T-cell (primary cell): ENCODE results near the gene TMEM247. TPM values are rescaled to one million over a fixed set of nuclear protein-coding genes. Genes with fewer than 3 reads are reported as not detected.

Experiments used
- ATAC-seq, 4 experiments: fragments of 200-7000 bp in 3 of 4; fragments of 150-1000 bp in 1 of 4; cut with Tn5 transposase; replicated peaks in 1 of 4; 1 replicate in 3 of 4; 2 replicates in 1 of 4; pipeline ENCODE4 v1.10.0; 2021; ENCODE audit warnings: moderate library complexity in 3 of 4, mild to moderate bottlenecking in 2 of 4, moderate number of reproducible peaks in 1 of 4
- CTCF ChIA-PET, 2 donors: fragments of 300-600 bp; sonication (Branson Sonifier 250); formaldehyde crosslinking; loops; one replicate each; lab custom pipeline; 2022; ENCODE audit warnings: antibody characterized with exemption in 2 of 2; lab: Charles Lee
- POLR2A ChIA-PET, 2 donors: fragments of 300-600 bp; sonication (Branson Sonifier 250); formaldehyde crosslinking; loops; one replicate each; lab custom pipeline; 2022; ENCODE audit warnings: antibody characterized with exemption in 2 of 2; lab: Charles Lee
- DNase-seq, 35 experiments: peaks; one replicate each; pipeline versions ENCODE4 v3.0.0 to v3.0.0-alpha.2; 2013 to 2023
- H3K27ac ChIP-seq: one replicate; pipeline ENCODE4 v1.5.1; 2013; ENCODE audit warnings: low read length
- H3K27me3 ChIP-seq, 2 experiments: replicated peaks in 1 of 2; 1 replicate in 1 of 2; 2 replicates in 1 of 2; pipeline versions ENCODE4 v1.6.1 to v1.7.0; 2013; ENCODE audit warnings: low read length in 1 of 2, mixed read lengths in 1 of 2; ENCODE audit not compliant: control insufficient read depth in 2 of 2, insufficient read depth in 2 of 2; ENCODE audit errors: extremely low read depth in 1 of 2
- H3K36me3 ChIP-seq, 2 donors: 1 replicate in 1 of 2; 2 replicates in 1 of 2; pipeline versions ENCODE4 v1.6.1 to v1.7.0; 2013; ENCODE audit warnings: low read length in 1 of 2; ENCODE audit not compliant: control insufficient read depth in 2 of 2, insufficient read depth in 1 of 2; ENCODE audit errors: extremely low read depth in 1 of 2
- H3K4me1 ChIP-seq, 2 experiments: 1 replicate in 1 of 2; 2 replicates in 1 of 2; pipeline versions ENCODE4 v1.6.1 to v1.7.0; 2013; ENCODE audit warnings: low read length in 2 of 2, mixed read lengths in 1 of 2; ENCODE audit not compliant: insufficient read depth in 2 of 2, control insufficient read depth in 1 of 2; ENCODE audit errors: extremely low read depth in 1 of 2
- H3K4me3 ChIP-seq, 2 donors: 1 replicate in 1 of 2; 2 replicates in 1 of 2; pipeline versions ENCODE4 v1.5.1 to v1.7.0; 2013; ENCODE audit warnings: mild to moderate bottlenecking in 2 of 2, low read length in 1 of 2, moderate library complexity in 1 of 2; ENCODE audit not compliant: control insufficient read depth in 1 of 2; ENCODE audit errors: extremely low read depth in 1 of 2
- H3K9me3 ChIP-seq: 2 replicates; pipeline ENCODE4 v1.7.0; 2013
- H3K27ac Mint-ChIP-seq, 2 donors: one replicate each; pipeline ENCODE4 v1.8.0; 2020 to 2021; ENCODE audit warnings: mild to moderate bottlenecking in 2 of 2, mixed read lengths in 2 of 2
- H3K27me3 Mint-ChIP-seq, 2 donors: one replicate each; pipeline ENCODE4 v1.8.0; 2021 to 2022; ENCODE audit warnings: mixed read lengths in 2 of 2
- H3K36me3 Mint-ChIP-seq: one replicate; pipeline ENCODE4 v1.8.0; 2021; ENCODE audit warnings: mixed read lengths
- H3K4me1 Mint-ChIP-seq, 3 donors: one replicate each; pipeline ENCODE4 v1.8.0; 2020 to 2022; ENCODE audit warnings: mixed read lengths in 3 of 3, mild to moderate bottlenecking in 1 of 3
- H3K4me3 Mint-ChIP-seq, 3 donors: one replicate each; pipeline ENCODE4 v1.8.0; 2020 to 2022; ENCODE audit warnings: mild to moderate bottlenecking in 3 of 3, mixed read lengths in 3 of 3, moderate library complexity in 3 of 3
- H3K9me3 Mint-ChIP-seq, 3 donors: one replicate each; pipeline ENCODE4 v1.8.0; 2020 to 2022; ENCODE audit warnings: mixed read lengths in 3 of 3
- WGBS: methylation state at CpG from one replicate; pipeline ENCODE4 v1.1.5; 2013; ENCODE audit warnings: missing lambda C conversion rate; ENCODE audit not compliant: insufficient coverage; 5-methylcytosine and 5-hydroxymethylcytosine counted together
- total RNA-seq, 35 experiments: library from RNA in 6 of 35; stranded (reverse) in 6 of 35; fragments of 120-200 nt in 1 of 35; gene quantifications; one replicate each; pipeline versions ENCODE4 v1.2.1 to v1.2.4 and lab custom pipeline; 2013 to 2026

Gene TMEM247
- total RNA-seq, 5 donors from 2014 or later (not counting 1 experiment from before 2014, with no cell fraction given): not detected

GRCh38 chr2:46528880-46529279 is 49.5 kb downstream of the TMEM247 start:
- CTCF ChIA-PET: interaction anchor here in 1 of 2 donors (0.6 to 1.7 kb wide), 2 partner anchors 12 kb away, joined by 3 to 4 read pairs; no protein-coding TSS in a partner anchor
- WGBS: 60% methylated on average over 1 of the region's 1 CpG
- H3K27me3 ChIP-seq: no peaks in the 10 kb centered on the region

GRCh38 chr2:46530639-46531038 is 51.3 kb downstream of the TMEM247 start:
- Mint-ChIP-seq H3K9me3 (no peaks in the 10 kb centered on the region), H3K36me3 (peaks cover 30% of the 10 kb centered on the region), H3K4me3 (no peak overlapping the region), H3K4me1 (peaks cover 18 to 19% (median 19%) of the 10 kb centered on the region in 3 donors), H3K27me3 (no peaks in the 10 kb centered on the region), H3K27ac (no peak overlapping the region)
- Histone ChIP-seq H3K4me3 (no peak overlapping the region), H3K4me1 (peaks cover 10 to 12% of the 10 kb centered on the region in 2 experiments), H3K27me3 (no peaks in the 10 kb centered on the region), H3K36me3 (peaks cover 0 to 5% of the 10 kb centered on the region in 2 donors), H3K9me3 (no peaks in the 10 kb centered on the region), H3K27ac (no peak overlapping the region)
- DNase-seq (no peak), ATAC-seq (no peak)
- ChIA-PET POLR2A (interaction anchor here in 1 of 2 donors (0.8 kb wide), 1 partner anchor 10 kb away, joined by 5 read pairs; no protein-coding TSS in a partner anchor), CTCF (interaction anchor here in 1 of 2 donors (1.7 kb wide), 1 partner anchor 10 kb away, joined by 4 read pairs; no protein-coding TSS in a partner anchor)
- WGBS: no CpG with 5 or more reads among the region's 7 CpGs

More at GRCh38 chr2:46528880-46529279, 49.5 kb downstream of the TMEM247 start:
- no peak overlapping the region for H3K27ac ChIP-seq
- ATAC-seq (no peak), DNase-seq (no peak)
- Mint-ChIP-seq H3K4me1 (peaks cover under 1 to 1% (median under 1%) of the 10 kb centered on the region in 3 donors), H3K27ac (no peak overlapping the region), H3K4me3 (no peak overlapping the region), H3K9me3 (no peaks in the 10 kb centered on the region), H3K36me3 (peaks cover 31% of the 10 kb centered on the region), H3K27me3 (no peaks in the 10 kb centered on the region)
- POLR2A ChIA-PET: no interaction called here
- H3K4me3 ChIP-seq: no peak overlapping the region
- H3K9me3 ChIP-seq: no peaks in the 10 kb centered on the region
- H3K36me3 ChIP-seq: peaks cover 0 to 5% of the 10 kb centered on the region in 2 donors
- H3K4me1 ChIP-seq: no peaks in the 10 kb centered on the region

GRCh38 chr2:46531863-46532262 is 52.5 kb downstream of the TMEM247 start:
- DNase-seq (no peak), ATAC-seq (no peak)
- no peak overlapping the region for H3K27ac Mint-ChIP-seq
- no peaks in the 10 kb centered on the region for H3K9me3 Mint-ChIP-seq
- H3K36me3 Mint-ChIP-seq: peaks cover 23% of the 10 kb centered on the region
- H3K27me3 Mint-ChIP-seq: no peaks in the 10 kb centered on the region
- ChIA-PET CTCF (interaction anchor here in 1 of 2 donors (1.4 kb wide), 1 partner anchor 9 kb away, joined by 4 read pairs; no protein-coding TSS in a partner anchor), POLR2A (no interaction called here)
- Histone ChIP-seq H3K9me3 (no peaks in the 10 kb centered on the region), H3K4me1 (peaks cover 17 to 24% of the 10 kb centered on the region in 2 experiments), H3K36me3 (peaks cover 0 to 5% of the 10 kb centered on the region in 2 donors), H3K27me3 (no peaks in the 10 kb centered on the region), H3K27ac (no peak overlapping the region), H3K4me3 (no peak overlapping the region)
- peaks cover 27 to 30% (median 29%) of the 10 kb centered on the region in 3 donors for H3K4me1 Mint-ChIP-seq
- no peak overlapping the region for H3K4me3 Mint-ChIP-seq

Other genes with a start within 250 kb of the TMEM247 start
- 1 to 10 TPM; 1.0 to 4.0 (median 3.0) TPM for gene EPAS1, start 182.2 kb upstream of the TMEM247 start, total RNA-seq
- gene RHOQ, start 62.9 kb downstream of the TMEM247 start, total RNA-seq: 10 to 100 TPM; 15.9 to 25.2 (median 19.6) TPM
- gene ATP6V1E2, start 63.0 kb downstream of the TMEM247 start, total RNA-seq: 10 to 100 TPM in 4 of 5 donors, 1 to 10 TPM in 1; 8.8 to 16.6 (median 13.8) TPM
- gene PIGF, start 137.5 kb downstream of the TMEM247 start, total RNA-seq: 10 to 100 TPM; 12.1 to 28.5 (median 23.3) TPM
- gene CRIPT, start 137.7 kb downstream of the TMEM247 start, total RNA-seq: 10 to 100 TPM; 13.9 to 17.0 (median 16.0) TPM
- gene SOCS5, start 219.7 kb downstream of the TMEM247 start, total RNA-seq: 10 to 100 TPM; 10.4 to 12.6 (median 11.6) TPM